ENCODE results near the gene BTG2. TPM values are rescaled to one million over a fixed set of nuclear protein-coding genes. Genes with fewer than 3 reads are reported as not detected.

BTG2 gene
- total RNA-seq, 1 experiment from 2014 or later: 2.9 TPM

DNA sequence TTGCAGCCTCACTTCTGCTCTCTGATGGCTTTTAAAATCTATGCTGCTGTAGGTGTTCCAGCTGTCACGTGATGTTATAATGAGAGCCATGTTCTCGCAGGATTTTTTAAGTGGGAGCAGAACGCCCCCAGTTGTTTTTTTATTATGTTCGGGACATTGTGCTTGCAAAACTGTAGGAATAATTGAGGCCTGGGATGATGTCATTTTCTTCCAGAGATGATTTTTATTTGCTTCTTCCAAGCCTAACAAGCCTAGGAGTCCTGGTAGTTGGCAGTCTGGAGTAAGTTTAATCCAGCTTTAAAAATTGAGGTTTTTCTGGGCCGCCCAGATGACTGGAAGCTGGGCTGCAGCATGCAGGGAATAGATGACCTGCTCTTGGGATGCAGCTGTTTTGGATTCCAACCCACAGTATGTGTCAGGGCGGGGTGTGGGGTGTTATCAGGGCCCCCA, 41.2 kb upstream of the BTG2 start:
- no peak overlapping the region for H4K5ac ChIP-seq (ENCODE audit: insufficient read length, low read depth, low read length)
- no peak overlapping the region for H3K14ac ChIP-seq (ENCODE audit: insufficient read depth, low read length)
- Mint-ChIP-seq H3K4me3 (no peak overlapping the region), H3K27ac (no peak overlapping the region), H3K36me3 (ENCODE audit: insufficient read depth in 1 of 3, low read depth in 3 of 3) (no peaks in the 10 kb centered on the region), H3K27me3 (ENCODE audit: low read depth) (peaks cover 43% of the 10 kb centered on the region), H3K4me1 (peaks cover 10 to 19% of the 10 kb centered on the region in 2 experiments), H3K9me3 (no peaks in the 10 kb centered on the region; a peak in 1 of 5 replicates)
- no peak overlapping the region for H3K4me2 ChIP-seq (ENCODE audit: insufficient read depth, insufficient read length, low read length)
- no peaks in the 10 kb centered on the region for H3K4me1 ChIP-seq (ENCODE audit: insufficient read depth, low read length)
- no peak overlapping the region for H2BK15ac ChIP-seq (ENCODE audit: low read depth, low read length)
- no peak overlapping the region for H3K56ac ChIP-seq (ENCODE audit: insufficient read length, low read depth, low read length)
- H2AK5ac ChIP-seq (ENCODE audit: insufficient read length, low read length): no peak overlapping the region
- H3K4ac ChIP-seq (ENCODE audit: low read depth, low read length): no peak overlapping the region
- peaks cover 7% of the 10 kb centered on the region for H3K23me2 ChIP-seq (ENCODE audit: insufficient read length, low read depth, low read length, poor library complexity, severe bottlenecking)
- no peak overlapping the region for H3K18ac ChIP-seq (ENCODE audit: insufficient read length, low read depth, low read length)
- H2AFZ ChIP-seq (ENCODE audit: low read length): no peak overlapping the region
- H2BK120ac ChIP-seq (ENCODE audit: low read depth, low read length, poor library complexity, severe bottlenecking): no peak overlapping the region
- no peaks in the 10 kb centered on the region for H4K20me1 ChIP-seq (ENCODE audit: control insufficient read depth, insufficient read depth, insufficient read length)
- TF ChIP-seq, protein P1, sequence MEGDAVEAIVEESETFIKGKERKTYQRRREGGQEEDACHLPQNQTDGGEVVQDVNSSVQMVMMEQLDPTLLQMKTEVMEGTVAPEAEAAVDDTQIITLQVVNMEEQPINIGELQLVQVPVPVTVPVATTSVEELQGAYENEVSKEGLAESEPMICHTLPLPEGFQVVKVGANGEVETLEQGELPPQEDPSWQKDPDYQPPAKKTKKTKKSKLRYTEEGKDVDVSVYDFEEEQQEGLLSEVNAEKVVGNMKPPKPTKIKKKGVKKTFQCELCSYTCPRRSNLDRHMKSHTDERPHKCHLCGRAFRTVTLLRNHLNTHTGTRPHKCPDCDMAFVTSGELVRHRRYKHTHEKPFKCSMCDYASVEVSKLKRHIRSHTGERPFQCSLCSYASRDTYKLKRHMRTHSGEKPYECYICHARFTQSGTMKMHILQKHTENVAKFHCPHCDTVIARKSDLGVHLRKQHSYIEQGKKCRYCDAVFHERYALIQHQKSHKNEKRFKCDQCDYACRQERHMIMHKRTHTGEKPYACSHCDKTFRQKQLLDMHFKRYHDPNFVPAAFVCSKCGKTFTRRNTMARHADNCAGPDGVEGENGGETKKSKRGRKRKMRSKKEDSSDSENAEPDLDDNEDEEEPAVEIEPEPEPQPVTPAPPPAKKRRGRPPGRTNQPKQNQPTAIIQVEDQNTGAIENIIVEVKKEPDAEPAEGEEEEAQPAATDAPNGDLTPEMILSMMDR (conservative IDR thresholded peaks at IDR 0.05): no peak
- no peaks in the 10 kb centered on the region for H3K79me1 ChIP-seq (ENCODE audit: insufficient read depth, low read depth, low read length, poor library complexity, severe bottlenecking)
- DNase-seq: no peak
- H2BK5ac ChIP-seq (ENCODE audit: insufficient read length, low read length): no peak overlapping the region
- H3K27me3 ChIP-seq (ENCODE audit: insufficient read depth, low read length): no peaks in the 10 kb centered on the region
- H4K8ac ChIP-seq (replicated peaks; ENCODE audit: insufficient read length, low read depth, low read length): no peak overlapping the region
- H3K23ac ChIP-seq (ENCODE audit: insufficient read length, low read depth, low read length): no peak overlapping the region
- no peak overlapping the region for H2BK20ac ChIP-seq (ENCODE audit: low read depth, low read length, poor library complexity, severe bottlenecking)
- no peak overlapping the region for H3K9ac ChIP-seq (ENCODE audit: extremely low read depth, insufficient read length, low read length)
- H3K9me3 ChIP-seq (ENCODE audit: control insufficient read depth, low read depth, low read length): no peaks in the 10 kb centered on the region
- H2BK12ac ChIP-seq (ENCODE audit: insufficient read length, low read depth, low read length): no peak overlapping the region
- no peak overlapping the region for H3K27ac ChIP-seq (ENCODE audit: insufficient read length, low read depth, low read length)
- WGBS (ENCODE audit: extremely low coverage, insufficient read length, low lambda C conversion rate): no CpG with 5 or more reads among the region's 6 CpGs
- H4K91ac ChIP-seq (ENCODE audit: insufficient read length, low read depth, low read length): no peak overlapping the region
- H3K79me2 ChIP-seq (ENCODE audit: insufficient read depth, low read length): no peaks in the 10 kb centered on the region
- no peak overlapping the region for H3T11ph ChIP-seq (ENCODE audit: low read length)
